HS-27A (cell line): ENCODE results near the gene DLG5.

Experiments used
- DNase-seq: peaks from one replicate; pipeline ENCODE4 v3.0.0-alpha.2; 2012; ENCODE audit warnings: low read depth, missing footprints

DLG5 gene, protein sequence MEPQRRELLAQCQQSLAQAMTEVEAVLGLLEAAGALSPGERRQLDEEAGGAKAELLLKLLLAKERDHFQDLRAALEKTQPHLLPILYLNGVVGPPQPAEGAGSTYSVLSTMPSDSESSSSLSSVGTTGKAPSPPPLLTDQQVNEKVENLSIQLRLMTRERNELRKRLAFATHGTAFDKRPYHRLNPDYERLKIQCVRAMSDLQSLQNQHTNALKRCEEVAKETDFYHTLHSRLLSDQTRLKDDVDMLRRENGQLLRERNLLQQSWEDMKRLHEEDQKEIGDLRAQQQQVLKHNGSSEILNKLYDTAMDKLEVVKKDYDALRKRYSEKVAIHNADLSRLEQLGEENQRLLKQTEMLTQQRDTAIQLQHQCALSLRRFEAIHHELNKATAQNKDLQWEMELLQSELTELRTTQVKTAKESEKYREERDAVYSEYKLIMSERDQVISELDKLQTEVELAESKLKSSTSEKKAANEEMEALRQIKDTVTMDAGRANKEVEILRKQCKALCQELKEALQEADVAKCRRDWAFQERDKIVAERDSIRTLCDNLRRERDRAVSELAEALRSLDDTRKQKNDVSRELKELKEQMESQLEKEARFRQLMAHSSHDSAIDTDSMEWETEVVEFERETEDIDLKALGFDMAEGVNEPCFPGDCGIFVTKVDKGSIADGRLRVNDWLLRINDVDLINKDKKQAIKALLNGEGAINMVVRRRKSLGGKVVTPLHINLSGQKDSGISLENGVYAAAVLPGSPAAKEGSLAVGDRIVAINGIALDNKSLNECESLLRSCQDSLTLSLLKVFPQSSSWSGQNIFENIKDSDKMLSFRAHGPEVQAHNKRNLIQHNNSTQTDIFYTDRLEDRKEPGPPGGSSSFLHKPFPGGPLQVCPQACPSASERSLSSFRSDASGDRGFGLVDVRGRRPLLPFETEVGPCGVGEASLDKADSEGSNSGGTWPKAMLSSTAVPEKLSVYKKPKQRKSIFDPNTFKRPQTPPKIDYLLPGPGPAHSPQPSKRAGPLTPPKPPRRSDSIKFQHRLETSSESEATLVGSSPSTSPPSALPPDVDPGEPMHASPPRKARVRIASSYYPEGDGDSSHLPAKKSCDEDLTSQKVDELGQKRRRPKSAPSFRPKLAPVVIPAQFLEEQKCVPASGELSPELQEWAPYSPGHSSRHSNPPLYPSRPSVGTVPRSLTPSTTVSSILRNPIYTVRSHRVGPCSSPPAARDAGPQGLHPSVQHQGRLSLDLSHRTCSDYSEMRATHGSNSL (N-terminal part only)

DNA sequence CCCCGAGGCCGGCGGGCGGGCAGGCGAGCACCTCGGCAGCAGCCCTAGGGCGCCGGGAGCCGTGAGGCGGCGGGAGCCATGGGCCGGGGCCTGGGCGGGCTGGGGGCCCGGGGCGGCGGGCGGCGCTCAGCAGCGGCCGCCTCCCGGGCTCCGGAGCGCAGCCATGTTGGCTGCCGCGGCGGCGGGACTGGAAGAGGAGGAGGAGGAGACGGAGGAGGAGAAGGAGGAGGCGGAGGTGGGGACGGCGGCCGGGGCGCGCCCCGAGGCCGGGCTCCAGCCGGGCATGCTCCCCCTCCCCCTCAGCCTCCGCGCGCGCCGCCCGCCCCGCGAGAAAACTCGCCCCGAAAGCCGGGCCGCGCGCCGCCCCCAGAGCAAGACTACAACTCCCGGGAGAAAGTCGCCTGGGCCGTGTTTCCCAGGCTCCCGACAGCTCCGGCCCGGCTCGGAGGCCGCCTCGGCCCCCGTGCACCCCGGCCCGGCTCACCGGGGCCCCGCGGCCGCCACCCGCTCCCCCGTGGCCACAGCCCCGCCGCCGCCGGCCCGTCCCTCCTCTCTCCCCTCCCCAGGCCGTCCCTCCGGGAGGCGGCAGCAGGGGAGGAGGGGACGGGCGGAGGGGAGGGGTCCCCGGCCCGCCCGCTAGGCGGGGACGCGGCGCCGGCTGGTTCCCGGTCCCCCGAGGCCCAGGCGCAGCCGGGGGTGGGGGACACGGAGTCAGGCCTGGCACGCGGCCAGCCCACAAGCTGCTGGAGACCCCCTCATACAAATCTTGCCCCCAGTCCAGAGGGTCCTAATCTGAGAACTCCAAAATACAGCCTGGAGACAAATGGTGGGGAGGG lies at the start of gene DLG5:
TSS of gene DLG5 (minus strand) at position 190 of the 836 bp plus-strand sequence. CDS start 235 bp downstream, outside the sequence.
- no peak for DNase-seq

DNA sequence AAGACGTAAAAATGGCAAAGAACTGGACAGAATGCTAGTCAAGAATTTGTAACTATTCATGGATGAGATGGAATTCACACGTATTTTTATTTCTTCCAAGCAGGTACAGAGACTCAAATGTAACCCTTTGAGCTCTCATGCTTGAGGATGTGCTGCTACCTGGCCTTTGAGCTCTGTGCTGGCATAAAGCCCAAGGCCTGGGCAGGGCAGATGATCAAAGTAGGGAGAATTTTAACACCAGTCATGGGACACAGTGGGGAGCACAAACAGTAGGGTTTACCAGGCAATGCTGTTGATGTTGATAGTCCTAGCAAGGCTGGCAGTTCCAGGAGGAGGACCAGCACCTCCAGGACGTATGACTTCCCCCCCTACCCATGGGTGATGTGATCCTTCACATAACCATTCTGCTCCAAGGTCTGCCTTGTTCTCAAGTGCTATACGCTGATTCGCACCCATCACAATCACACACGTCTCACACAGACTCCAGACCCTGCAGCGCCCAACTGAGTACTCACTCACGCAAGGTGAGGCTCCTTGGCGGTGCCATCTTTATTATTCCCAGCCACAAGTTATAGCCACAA lies 48.6 kb upstream of the DLG5 start:
- no peak for DNase-seq

DNA sequence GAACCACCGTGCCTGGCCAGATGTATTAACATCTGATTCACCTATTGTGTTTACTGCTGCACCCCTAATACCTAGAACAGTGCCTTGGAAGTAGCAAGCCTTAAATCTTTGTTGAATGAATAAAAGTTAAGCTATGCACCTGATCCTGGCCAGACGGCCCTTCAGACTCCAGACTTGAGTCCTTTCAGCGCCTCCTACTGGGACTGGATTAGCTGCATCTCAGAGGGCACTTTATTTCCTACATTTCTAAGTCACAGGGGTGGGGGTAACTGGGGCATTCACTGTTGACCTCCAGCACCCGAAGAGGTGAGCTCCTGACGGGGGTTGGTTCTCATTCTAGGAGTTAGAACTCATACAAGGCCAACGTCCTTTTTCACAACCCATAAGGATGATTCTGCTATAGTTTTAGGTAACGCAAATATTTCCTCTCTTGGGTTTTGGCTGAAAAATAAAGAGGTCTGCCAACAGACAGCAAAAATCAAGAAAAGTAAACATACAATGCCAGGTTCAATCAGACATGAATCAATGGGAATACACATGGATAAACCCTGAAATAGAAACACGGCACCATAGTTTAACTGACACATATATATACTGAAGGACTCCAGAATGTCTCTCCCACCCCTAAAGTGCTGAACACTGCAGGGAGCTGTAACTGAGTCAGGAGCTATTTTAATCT lies 48.0 kb upstream of the DLG5 start:
- no peak for DNase-seq

GRCh38 chr10:77973276-77973675 lies 46.7 kb upstream of the DLG5 start:
- DNase-seq = no peak

DNA sequence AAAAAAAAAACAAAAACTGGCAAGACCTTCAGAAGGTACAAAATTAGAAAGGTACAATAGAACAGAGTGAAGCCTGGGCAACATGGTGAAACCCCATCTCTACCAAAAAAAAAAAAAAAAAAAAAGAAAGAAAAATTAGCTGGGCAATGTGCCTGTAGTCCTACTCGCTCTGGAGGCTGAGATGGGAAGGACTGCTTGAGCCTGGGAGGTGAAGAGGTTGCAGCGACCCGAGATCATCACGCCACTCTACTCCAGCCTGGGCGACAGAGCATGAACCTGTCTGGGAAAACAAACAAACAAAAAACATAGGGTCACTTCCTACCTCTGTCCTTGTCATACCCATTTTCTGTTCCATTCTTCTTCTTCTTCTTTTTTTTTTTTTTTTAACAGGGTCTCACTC lies 45.6 kb upstream of the DLG5 start:
- DNase-seq = no peak

DNA sequence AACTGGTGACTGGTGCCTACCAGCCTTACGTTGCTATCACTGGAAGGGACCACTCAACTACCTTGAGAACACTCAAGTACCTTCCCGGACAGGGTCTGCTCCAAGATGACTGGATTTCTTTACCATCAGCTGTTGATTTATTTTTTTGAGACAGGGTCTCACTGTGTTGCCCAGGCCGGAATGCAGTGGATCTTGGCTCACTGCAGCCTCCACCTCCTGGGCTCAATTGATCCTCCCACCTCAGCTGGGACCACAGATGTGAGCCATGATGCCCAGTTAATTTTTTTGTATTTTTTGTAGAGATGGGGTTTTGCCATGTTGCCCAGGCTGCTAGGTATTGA lies 45.2 kb upstream of the DLG5 start:
- no peak for DNase-seq

DNA sequence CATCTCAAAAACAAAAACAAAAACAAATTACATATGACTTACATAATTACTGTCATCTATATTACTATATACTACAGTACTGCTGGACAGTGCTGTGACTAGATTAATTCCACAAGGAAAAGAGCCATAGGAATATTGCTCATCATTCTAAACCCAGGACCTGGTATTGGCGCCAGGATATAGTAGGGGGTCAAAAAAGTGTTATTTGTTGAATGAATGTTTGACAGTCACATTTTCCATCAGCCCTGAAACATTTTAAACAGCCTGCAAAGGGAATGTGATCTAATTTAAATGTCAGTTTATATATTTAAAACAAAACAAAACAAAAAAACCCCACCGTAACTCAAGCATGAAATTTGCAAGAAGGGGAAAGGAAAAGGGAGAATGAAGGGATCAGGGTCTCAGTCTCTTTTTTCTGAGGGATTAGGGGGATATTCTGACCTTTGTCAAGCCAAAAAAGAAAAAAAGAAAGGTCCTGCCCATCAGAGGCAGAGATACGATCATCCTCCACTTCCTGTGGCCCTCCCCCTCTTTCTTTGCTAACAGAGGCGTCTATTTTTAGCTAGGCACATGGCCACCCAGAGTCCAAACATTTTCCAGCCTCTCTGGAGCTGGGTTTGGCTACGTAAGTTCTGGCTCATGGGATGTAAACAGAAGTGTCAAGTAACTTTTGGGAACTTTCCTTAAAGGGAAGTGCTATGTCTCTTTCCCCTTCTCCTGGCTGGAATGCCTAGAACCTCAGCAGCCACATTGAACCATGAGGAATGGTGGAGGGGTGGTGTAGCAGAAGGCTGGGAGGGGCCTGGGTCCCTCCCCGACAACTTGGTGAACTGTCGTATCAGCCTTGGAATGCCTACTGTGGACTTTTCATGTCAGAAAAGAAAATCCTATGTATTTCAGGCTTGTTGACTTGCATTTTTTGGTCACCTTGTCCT lies 44.6 kb upstream of the DLG5 start:
- DNase-seq = no peak

GRCh38 chr10:77969114-77969513 lies 42.6 kb upstream of the DLG5 start:
- no peak for DNase-seq

DNA sequence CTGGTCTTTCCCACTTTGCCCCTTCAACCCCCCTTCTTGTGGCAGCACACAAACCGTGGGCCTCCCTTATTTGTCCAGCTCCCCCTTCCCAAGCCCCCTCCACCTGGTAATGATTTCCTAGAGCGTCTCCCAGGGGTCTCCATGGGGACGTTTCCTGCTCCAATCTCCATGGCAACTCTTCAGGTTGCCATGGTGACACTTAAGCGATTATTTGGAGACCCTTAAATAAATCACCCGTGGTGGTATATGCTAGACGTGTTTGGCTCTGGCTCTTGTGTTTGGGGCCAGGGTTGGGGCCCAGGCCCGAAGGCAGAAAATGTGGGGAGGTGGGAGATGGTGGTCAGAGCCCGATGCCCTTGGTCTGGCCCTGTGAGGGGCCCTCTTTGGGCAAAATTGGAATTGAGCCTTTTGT lies 41.1 kb upstream of the DLG5 start:
- no peak for DNase-seq

DNA sequence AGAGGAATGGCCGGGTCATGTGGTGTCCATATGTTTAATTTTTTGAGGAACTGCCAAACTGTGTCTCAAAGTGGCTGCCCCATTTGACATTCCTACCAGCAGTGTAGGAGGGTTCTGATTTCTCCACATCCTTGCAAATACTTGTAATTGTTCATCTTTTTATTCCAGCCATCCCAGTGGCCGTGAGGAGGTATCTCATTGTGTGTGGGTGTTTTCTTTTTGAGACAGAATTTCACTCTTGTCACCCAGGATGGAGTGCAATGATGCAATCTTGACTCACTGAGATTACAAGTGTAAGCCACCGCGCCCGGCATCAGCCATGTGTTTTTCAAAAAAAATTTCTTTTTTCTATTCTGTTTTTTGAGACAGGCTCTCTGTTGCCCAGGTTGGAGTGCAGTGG lies 38.7 kb upstream of the DLG5 start:
- DNase-seq = no peak

GRCh38 chr10:77964811-77965210 lies 38.3 kb upstream of the DLG5 start:
- no peak for DNase-seq

DNA sequence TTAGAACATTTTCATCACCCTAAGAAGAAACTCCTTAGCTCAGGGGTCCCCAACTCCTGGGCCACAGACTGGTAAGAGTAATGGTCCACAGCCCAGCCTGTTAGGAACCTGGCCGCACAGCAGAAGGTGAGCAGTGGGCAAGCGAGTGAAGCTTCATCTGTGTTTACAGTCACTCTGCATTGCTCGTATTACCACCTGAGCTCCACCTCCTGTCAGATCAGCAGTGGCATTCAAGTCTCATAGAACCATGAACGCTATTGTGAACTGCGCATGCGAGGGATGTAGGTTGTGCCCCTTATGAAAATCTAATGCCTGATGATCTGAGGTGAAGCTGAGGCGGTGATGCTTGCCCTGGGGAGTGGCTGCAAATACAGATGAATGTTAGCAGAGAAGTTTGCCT lies 37.3 kb upstream of the DLG5 start:
- DNase-seq = no peak

GRCh38 chr10:77962350-77963146 lies 36.0 kb upstream of the DLG5 start:
- no peak for DNase-seq

DNA sequence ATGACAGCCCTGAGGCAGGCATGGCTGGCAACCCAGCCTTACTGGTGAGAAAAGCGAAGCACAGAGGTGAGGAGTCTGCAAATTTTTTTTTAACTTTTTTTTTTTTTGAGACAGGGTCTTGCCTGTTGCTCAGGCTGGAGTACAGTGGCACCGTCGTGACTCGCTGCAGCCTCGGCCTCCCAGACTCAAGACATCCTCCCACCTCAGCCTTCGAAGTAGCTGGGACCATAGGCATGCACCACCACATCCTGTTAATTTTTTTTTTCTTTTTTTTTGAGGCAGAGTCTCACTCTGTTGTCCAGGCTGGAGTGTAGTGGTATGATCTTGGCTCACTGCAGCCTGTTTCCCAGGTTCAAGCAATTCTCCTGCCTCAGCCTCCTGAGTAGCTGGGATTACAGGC lies 35.1 kb upstream of the DLG5 start:
- DNase-seq = no peak

- no peak for DNase-seq
Observed at GRCh38 chr10:77960829-77961329, 34.3 kb upstream of the DLG5 start.

GRCh38 chr10:77959887-77960455 lies 33.4 kb upstream of the DLG5 start:
- DNase-seq = no peak

DNA sequence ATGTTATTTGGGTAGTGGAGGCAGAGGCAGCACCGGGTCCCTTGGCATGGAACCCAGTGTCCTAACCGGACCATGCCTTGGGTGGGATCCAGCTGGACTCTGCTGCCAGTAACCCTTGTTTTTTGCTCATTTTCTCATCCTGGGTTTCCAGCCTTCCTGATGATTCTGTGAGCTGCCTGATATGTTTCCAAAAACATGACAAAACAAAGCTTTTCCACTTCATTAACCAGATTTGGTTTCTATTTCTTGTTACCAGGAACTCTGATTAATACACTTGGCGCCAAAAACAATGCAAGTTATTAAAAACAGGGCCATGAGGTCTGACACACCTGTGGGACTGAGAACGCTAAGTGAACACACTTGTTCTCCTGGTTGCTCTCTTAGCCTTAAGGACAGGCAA lies 32.8 kb upstream of the DLG5 start:
- DNase-seq = no peak

DNA sequence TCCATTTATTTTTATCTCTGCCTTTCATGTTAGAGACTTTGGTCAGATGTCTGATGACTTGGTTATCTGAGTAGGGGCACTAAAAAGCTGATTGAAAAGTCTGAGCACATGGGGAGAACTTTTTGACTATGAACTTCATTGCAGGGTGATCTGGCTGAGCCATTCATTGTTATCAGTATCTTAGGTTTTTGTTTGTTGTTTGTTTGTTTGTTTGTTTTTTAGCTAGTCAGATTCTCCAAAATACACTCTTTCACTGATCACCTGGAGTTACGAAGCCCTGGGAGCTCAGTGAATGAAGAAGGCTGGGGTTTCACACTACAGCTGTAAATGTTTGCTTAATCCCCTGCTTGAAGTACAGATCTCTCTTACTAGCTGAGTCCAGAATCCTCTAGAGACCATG lies 28.6 kb upstream of the DLG5 start:
- DNase-seq = no peak
